Ovary (tissue), 9 donors: ENCODE measurements around the gene TSC22D2. TPM values are rescaled to one million over a fixed set of nuclear protein-coding genes. Genes with fewer than 3 reads are reported as not detected.

Experiments used
- DNase-seq, 5 donors: peaks; one replicate each; pipeline ENCODE4 v3.0.0-alpha.2; 2019 to 2020
- H3K27ac ChIP-seq, 2 donors: fragments of 200-600 bp; one replicate each; pipeline versions ENCODE4 v1.5.1 to v1.8.0; 2019 to 2022
- H3K27me3 ChIP-seq: fragments of 200-600 bp; one replicate; pipeline ENCODE4 v1.8.0; 2022
- H3K36me3 ChIP-seq: fragments of 200-600 bp; sonication (generic); one replicate; pipeline ENCODE4 v1.5.1; 2019
- H3K4me1 ChIP-seq: one replicate; pipeline ENCODE4 v1.8.1; 2013; ENCODE audit warnings: mild to moderate bottlenecking, moderate library complexity; ENCODE audit not compliant: insufficient read depth
- H3K4me3 ChIP-seq: fragments of 200-600 bp; sonication (generic); one replicate; pipeline ENCODE4 v1.5.1; 2017
- H3K9me3 ChIP-seq, 2 donors: fragments of 200-600 bp in 1 of 2; sonication (generic) in 1 of 2; one replicate each; pipeline versions ENCODE4 v1.5.1 to v1.8.1; 2013 to 2019; ENCODE audit warnings: mild to moderate bottlenecking in 1 of 2, moderate library complexity in 1 of 2
- EP300 ChIP-seq: sonication (generic); formaldehyde crosslinking; IDR thresholded peaks from one replicate; pipeline ENCODE4 v1.6.1; 2017; ENCODE audit warnings: antibody characterized with exemption
- POLR2A ChIP-seq: fragments of 450-650 bp; IDR thresholded peaks from one replicate; pipeline ENCODE4 v1.6.1; 2017; ENCODE audit warnings: antibody characterized with exemption, mild to moderate bottlenecking, moderate library complexity
- WGBS, 3 donors: extraction: QIAGEN DNeasy Blood & Tissue Kit in 1 of 3; methylation state at CpG; one replicate each; pipeline versions ENCODE4 v1.1.5 to v1.1.7; 2013 to 2017; 5-methylcytosine and 5-hydroxymethylcytosine counted together
- intact Hi-C, 4 donors: fragments of 100-400 bp; cut with DNase I; formaldehyde crosslinking; loops; one replicate each; pipeline versions ENCODE4 v1.11.0 to v1.15.1; 2022 to 2023
- polyA plus RNA-seq, 2 donors: library from polyadenylated mRNA; stranded (reverse); fragments of 200-250 nt in 1 of 2; fragments of 350-450 nt in 1 of 2; fragmentation: Illumina TruSeq in 1 of 2; extraction: RNeasy Lipid Tissue Mini Kit (QIAGEN cat#74804) in 1 of 2; gene quantifications; one replicate each; pipeline ENCODE4 v1.2.3, GENCODE V29; 2013 to 2014
- total RNA-seq, 7 donors: library from RNA; depleted of rRNA in 2 of 7; stranded (reverse); fragments of >200 nt in 2 of 7; fragmentation: NEBNext Ultra II Directional in 3 of 7; extraction: Animal tissue kit (Norgen Biotek cat#: 25700) in 3 of 7; gene quantifications; one replicate each; pipeline versions ENCODE4 v1.1.0 to v1.2.4, GENCODE V29; 2016 to 2023
- TF ChIP-seq, protein P1 (sequence below), 3 donors: fragments of 450-650 bp in 2 of 3; fragments of 200-600 bp in 1 of 3; IDR thresholded peaks; one replicate each; pipeline versions ENCODE4 v1.5.1 to v1.8.0; 2016 to 2022; ENCODE audit warnings: antibody characterized with exemption in 3 of 3, mild to moderate bottlenecking in 1 of 3
- donor health status: DM: no; HTN: no; CAD: no; lungs with moderate emphysema.
- donor health status: DM: no; HTN: no; CAD: no.
- donor health status: Bipolar disorder and iron deficiency.
- donor health status: DM: yes; HTN: yes; CAD: no.
- donor health status: DM: no; HTN: no; CAD: no.
- donor health status: DM: yes; HTN: yes; CAD: no.

TSC22D2 gene
- total and polyA plus RNA-seq, 9 donors, result 11.2 to 33.4 (median 23.1) TPM

- no peak for TF ChIP-seq EP300
- TF ChIP-seq, protein P1, sequence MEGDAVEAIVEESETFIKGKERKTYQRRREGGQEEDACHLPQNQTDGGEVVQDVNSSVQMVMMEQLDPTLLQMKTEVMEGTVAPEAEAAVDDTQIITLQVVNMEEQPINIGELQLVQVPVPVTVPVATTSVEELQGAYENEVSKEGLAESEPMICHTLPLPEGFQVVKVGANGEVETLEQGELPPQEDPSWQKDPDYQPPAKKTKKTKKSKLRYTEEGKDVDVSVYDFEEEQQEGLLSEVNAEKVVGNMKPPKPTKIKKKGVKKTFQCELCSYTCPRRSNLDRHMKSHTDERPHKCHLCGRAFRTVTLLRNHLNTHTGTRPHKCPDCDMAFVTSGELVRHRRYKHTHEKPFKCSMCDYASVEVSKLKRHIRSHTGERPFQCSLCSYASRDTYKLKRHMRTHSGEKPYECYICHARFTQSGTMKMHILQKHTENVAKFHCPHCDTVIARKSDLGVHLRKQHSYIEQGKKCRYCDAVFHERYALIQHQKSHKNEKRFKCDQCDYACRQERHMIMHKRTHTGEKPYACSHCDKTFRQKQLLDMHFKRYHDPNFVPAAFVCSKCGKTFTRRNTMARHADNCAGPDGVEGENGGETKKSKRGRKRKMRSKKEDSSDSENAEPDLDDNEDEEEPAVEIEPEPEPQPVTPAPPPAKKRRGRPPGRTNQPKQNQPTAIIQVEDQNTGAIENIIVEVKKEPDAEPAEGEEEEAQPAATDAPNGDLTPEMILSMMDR (IDR thresholded peaks at IDR 0.05), result no peak
- no peak for TF ChIP-seq POLR2A
- H3K36me3 ChIP-seq, result no peaks in the 10 kb centered on the region
- no peaks in the 10 kb centered on the region for H3K27me3 ChIP-seq
- no peaks in the 10 kb centered on the region for H3K9me3 ChIP-seq
- WGBS, 3 donors, result 58 to 72% (median 69%) methylated on average over 4 of the region's 4 CpGs
- no peak overlapping the region for H3K4me3 ChIP-seq
- no peak overlapping the region for H3K27ac ChIP-seq
- intact Hi-C loops, result no loop called here
- no peak for DNase-seq
- H3K4me1 ChIP-seq, result no peaks in the 10 kb centered on the region
Measured at GRCh38 chr3:150461399-150461798, 53.3 kb downstream of the TSC22D2 start.

DNA sequence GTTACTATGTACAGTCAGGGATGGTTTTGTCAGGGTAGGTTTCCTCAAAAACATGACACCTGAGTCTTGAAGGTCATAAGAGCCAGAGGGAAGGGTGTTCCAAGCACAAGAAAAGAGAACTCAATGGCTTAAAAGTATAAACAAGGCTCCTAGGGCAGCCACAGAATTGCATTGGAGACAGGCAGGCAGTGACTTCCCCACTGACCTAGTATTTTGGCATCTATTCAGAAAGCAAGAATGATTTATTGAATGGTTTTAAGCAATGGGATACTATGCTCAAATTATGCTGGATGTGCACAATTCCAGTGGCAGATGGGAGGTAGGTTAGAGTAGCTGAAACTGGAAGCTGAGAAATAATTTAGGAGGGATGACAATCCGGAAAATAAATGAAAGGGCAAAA, 54.0 kb downstream of the TSC22D2 start:
- Histone ChIP-seq H3K9me3 (no peaks in the 10 kb centered on the region), H3K27ac (no peak overlapping the region), H3K36me3 (no peaks in the 10 kb centered on the region), H3K27me3 (no peaks in the 10 kb centered on the region), H3K4me3 (no peak overlapping the region), H3K4me1 (no peaks in the 10 kb centered on the region)
- DNase-seq, result no peak
- TF ChIP-seq POLR2A, result no peak
- TF ChIP-seq, protein P1 (IDR thresholded peaks at IDR 0.05), result no peak
- TF ChIP-seq EP300, result no peak
- WGBS, 3 donors, result 93 to 97% (median 96%) methylated on average over 1 of the region's 1 CpG
- intact Hi-C loops, result no loop called here

- Histone ChIP-seq H3K9me3 (no peaks in the 10 kb centered on the region), H3K4me1 (no peaks in the 10 kb centered on the region), H3K27ac (no peak overlapping the region), H3K36me3 (no peaks in the 10 kb centered on the region), H3K4me3 (no peak overlapping the region), H3K27me3 (no peaks in the 10 kb centered on the region)
- intact Hi-C loops, result no loop called here
- no peak for DNase-seq
- no peak for TF ChIP-seq EP300
- TF ChIP-seq POLR2A, result no peak
- TF ChIP-seq, protein P1 (IDR thresholded peaks at IDR 0.05), result no peak
- 86 to 95% (median 87%) methylated on average over 2 of the region's 2 CpGs for WGBS, 3 donors
Measured at GRCh38 chr3:150464684-150465083, 56.6 kb downstream of the TSC22D2 start.

DNA sequence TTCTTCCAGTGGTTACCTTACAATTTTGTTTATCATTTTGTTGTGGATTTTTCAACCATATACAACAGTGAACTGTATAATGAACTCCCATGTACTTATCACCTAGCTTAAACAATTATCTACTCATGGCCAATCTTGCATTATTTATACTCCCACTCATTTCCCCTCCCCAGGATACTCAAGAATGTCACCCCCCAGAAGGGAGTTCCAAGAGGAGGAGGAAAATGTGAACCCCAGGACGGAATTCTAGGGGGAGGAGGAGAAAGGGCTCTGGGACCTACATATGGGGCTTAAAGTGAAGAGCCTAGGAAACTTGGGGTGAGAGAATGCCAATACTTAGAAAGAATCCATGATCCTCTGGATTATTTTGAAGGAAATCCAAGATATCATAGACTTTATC, 59.3 kb downstream of the TSC22D2 start:
- 58 to 77% (median 67%) methylated on average over 1 of the region's 1 CpG for WGBS, 3 donors
- intact Hi-C loops, result no loop called here
- no peaks in the 10 kb centered on the region for H3K4me1 ChIP-seq
- no peaks in the 10 kb centered on the region for H3K27me3 ChIP-seq
- H3K9me3 ChIP-seq, result no peaks in the 10 kb centered on the region
- H3K27ac ChIP-seq, result no peak overlapping the region
- TF ChIP-seq, protein P1 (IDR thresholded peaks at IDR 0.05), result no peak
- TF ChIP-seq POLR2A (no peak), EP300 (no peak)
- DNase-seq, result no peak
- H3K4me3 ChIP-seq, result no peak overlapping the region
- H3K36me3 ChIP-seq, result no peaks in the 10 kb centered on the region
